Mucosa of gallbladder (tissue), 1 donor: ENCODE results near the gene DHCR24. TPM values are rescaled to one million over a fixed set of nuclear protein-coding genes. Genes with fewer than 3 reads are reported as not detected.

Experiments
- DNase-seq: peaks from one replicate; pipeline ENCODE4 v3.0.0-alpha.2; 2020; ENCODE audit warnings: low spot score
- total RNA-seq: library from RNA; stranded (reverse); gene quantifications from one replicate; pipeline ENCODE4 v1.2.1, GENCODE V29; 2021
- donor health status: DM: no; HTN: no; CAD: no.

Gene DHCR24
- total RNA-seq, 1 donor from 2014 or later = 463 TPM

DNA sequence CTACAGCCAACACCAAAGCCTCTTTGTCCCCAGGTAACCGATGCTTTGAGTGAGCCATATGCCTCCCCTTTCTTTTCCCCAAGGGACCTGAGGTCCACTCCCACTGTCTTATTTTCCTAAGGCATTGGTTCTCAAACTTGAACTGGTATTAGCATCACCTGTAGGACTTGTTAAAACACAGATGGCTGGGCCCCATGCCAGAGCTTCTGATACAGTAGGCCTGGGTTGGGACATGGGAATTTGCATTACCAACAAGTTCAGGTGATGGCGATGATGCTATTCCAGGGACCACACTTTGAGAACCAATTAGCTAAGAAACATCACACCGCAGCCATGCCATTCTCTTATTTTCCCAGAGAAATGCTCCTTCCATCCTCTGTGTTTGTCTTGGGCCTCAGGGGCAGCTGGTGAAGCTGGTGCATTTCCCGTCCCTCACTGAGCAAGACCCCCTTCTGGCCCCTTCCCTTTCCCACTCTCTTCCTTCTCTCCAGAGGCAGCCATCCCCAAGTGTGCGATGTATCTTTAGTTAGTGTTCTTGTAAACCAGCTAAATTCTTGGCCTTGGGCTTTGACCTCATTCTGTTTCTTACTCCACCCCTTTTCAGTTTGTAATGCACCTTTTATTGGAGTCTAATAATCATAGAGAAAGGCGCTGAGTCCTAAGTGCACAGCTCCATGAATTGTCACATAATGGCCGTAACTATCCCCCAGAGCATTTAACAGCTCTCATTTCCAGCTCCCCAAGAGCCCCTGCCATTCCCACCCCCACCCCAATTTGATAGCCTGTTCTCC, 71.7 kb downstream of the DHCR24 start:
- DNase-seq = no peak

DNA sequence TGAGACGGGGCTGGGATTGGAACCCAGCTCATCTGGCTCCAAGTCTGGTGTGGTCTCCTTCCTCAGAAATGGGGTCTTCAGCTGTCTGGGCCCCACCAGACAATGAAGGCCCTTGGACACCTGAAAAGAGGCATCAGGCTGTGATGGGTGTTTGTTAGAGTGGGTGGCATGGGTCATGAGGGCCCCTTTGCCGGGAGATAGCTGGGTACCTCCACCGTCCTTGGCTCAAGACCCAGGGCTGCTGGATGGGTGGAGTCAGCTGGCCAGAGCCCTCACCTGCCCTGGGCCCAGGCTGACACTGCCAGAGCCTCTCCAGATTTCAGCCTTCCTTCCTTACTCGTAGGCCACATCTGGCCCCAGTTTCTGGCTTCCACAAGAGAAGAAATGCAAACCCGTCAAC, 72.4 kb downstream of the DHCR24 start:
- no peak for DNase-seq

DNA sequence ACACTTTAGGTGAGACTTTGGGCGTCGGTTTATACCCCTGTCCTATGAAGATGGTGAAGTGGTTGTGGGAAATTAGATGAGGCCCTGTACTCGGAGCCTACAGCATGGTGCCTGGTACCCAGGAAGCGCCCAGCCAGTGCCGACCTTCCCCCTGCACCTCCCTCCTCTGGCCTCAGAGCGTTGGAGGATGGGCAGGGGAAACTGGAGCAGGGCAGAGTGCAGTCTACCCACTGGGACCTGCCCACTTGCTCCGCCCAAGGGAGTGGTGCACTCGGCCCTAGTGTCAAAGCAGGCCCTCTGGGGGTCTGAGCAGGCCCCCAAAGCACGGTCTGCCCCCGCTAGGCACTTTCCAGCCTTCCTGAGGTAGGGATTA, 72.9 kb downstream of the DHCR24 start:
- DNase-seq = no peak

DNA sequence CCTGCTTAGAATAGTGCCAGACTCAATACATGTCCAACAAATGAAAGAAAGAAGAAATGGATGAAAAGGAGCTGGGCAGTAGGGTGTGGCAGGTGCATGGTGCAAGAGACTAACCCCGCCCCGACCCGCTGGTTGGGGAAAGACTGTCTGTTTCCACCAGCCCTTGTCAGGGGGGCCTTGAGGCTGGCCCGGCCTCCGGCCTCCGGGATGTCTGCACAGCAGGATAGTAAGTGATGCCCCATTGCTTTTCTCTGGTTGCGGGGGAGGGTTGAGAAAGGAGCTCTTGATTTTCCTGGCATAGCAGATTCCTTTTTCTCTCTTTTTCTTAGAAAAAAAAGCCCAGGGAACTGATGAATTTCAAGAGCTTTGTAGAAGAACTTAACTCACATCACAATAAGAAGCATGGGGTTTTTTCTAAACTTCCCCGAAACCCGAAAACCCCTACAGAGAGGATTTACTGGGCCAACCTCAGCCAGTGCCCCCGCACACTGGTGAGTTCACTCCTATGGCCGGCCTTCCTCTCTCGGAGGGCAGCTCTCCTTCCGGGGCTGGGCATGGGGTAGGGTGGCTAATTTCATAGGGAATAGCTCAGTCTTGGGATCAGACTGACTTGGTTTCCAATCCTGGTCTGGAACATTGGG, 73.4 kb downstream of the DHCR24 start:
- no peak for DNase-seq

DNA sequence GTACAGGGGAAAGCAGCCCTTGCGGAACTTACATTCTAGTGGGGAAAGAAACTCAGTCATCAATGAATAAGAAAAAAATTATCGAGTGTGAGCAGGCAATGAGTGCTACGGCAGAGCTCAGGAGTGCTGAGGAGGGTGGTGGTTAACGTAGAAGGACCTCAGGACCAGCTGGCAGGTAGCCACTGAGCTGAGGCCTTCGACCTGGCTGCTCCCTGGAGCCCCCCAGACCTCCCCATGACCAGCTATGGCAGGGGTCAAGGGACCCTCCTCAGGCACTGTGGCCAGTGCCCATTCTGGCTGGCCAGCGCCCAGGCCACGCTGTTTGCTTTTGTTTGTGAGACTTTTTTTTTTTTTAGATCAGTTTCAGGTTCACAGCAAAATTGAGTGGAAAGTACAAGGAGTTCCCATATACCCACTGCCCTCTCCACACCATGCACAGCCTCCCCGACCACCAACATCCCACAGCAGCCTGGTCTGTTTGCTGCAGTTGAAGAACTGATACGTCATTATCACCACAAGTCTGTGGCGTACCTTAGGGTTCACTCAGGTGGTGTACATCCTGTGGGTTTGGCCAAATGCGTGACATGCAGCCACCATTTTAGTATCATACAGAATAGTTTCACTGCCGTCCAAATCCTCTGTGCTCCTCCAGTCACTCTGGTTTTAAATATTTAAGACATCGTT, 74.1 kb downstream of the DHCR24 start:
- DNase-seq = no peak

DNA sequence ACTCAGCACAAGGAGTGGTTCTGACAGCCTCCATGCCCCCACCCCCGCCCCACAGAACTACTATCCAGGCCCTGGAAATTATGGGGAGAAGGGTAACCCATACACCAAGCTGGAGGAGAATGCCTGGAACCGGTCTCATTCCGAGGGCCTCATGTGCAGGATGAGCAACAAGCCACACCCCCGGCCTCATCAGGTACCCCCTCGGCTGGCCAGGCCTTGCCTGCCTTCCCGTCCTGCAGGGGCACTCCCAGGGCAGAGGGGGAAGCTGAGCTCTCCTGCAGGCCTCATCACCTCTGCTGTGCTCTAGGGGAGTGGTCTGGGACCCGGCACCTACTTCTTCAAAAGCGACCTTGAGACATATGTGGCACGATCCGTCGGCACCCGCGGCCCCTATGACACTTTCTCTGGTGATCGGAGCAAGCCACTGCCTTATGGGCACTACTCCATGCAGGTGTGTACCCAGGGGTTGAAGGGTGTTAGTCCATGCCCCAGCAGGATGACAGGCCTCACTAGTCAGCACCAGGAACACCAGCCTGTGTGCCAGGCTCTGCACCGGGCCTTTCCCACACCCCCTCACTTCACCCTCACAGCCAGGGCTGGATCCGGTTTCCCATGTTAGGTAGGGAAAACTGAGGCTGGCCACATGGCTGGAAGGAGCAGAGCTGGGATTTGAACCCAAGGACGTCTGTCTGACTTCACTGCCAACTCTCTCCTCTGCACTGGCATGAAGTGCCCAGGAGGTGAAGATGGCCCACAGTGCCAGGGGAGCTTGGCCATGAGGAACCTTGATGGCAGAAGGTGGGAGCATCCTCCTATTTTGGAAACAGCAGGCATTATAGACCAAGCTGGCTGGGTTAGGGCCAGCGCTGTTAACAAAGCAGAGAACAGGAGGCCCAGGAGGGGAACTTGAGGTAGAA, 75.0 kb downstream of the DHCR24 start:
- no peak for DNase-seq

DNA sequence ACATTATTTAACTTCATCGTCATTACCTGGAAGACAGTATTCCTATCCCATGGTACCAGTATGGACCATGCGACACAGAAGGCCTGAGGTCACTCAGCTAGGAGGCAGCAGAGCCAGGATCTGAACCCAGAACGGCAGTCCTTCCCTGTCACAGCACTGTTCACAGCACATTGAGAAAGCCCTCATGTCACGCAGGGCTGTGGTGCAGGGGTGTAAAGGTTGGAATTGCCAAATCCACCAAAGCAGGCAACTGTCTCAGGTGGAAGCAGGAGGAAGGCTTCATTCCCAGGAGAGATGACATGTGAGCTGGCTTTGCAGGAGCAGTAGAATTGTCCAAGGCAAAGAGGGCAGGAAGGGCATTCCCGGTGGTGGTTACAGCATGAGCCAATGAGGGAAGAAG, 75.9 kb downstream of the DHCR24 start:
- DNase-seq = no peak

DNA sequence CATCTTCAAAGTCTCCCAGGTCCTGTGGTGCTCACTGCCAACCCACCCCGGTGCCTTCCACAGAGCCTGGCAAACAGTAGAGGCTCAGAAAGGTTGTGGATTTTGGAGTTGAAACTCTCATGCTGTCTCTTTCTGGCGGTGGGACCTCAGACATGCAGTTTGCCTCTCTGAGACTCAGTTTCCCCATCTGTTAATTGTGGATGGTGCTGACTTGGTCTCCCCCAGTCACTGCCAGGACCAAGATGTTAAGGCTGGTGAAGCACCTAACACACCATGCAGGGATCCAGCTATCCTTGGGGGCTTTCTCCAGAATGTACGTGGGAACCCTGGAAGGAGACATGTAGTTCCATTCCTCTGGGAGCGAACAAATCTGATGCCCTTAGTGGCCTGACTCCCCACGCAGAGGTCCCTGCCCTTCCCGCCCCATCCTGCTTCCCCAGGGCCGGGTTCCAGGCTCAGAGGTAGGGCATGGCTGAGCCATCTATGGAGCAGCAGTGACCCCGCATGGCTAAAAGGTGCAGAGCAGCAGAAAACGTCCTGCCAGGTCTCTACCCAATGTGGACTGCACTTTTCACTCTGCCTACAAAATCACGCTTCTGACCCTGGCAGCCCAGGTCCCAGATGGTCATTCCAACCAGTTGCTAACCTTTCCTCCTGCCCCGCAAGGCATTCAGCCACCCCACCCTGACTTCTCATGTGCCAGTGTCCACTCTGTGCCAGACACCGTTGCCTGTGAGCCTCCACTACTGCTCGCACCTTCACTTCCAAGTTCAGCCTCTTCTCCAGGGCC, 76.6 kb downstream of the DHCR24 start:
- peak; percentile 73 for DNase-seq

DNA sequence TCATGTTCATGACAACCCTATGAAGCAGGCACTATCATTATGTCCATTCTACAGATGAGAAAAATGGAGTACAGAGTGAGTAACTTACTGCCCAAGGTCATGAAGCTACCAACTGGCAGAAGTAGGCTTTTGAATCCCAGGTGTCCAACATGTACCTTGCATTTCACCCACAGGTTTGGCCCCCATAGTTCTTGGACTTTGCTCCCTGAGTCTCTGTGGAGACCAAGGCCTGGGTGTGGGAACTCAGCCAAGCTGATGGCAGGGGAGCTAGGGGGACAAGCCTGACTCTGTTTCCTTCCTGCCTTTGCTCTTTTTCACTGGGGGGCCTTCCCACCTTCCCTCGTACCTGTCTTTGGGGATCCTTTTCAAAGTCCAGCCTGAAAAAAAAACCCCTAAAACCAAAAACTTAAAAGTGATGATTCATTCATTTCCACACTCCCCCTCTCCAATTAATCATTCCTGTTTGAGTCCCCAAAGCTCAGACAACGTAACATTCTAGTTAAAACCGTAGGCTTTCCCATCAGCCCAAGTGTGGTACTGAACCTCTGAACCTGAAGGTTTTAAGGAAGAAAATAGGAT, 77.4 kb downstream of the DHCR24 start:
- DNase-seq = peak; percentile 54

DNA sequence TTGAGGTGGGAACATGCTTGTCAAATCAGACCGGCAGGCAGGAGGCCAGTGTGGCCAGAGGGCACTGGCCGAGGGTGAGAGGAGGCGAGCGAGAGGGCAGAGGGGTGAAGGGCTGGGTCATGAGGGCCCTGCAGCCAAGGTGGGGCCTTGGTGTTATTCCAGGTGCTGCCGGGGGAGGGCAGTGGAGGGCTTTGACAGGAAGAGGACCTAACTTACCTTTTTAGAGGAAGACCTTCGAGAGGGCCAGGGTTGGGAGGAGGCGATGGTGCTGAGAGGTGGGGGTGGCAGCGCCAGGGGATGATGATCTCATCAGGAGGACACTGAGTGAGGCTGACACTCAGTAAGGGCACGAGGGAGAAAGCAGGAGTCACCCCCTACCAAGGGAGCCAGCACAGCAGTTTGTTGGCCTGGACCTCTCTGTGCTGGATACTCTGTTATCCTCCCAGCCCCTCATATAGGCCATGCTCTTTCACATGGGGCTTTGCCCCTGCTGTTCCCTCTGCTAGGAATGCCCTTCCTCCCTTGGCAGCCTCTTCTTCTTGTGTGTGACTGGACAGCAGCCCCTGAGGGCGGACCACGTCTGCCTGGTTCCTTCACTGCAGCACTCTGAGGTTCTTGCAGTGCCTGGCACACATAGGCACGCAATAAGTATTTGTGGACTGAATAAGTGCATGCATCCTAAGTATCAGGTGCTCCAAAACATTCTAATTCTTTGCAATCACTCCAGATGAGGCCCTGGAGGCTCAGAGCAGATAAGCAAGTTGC, 78.4 kb downstream of the DHCR24 start:
- DNase-seq = no peak

DNA sequence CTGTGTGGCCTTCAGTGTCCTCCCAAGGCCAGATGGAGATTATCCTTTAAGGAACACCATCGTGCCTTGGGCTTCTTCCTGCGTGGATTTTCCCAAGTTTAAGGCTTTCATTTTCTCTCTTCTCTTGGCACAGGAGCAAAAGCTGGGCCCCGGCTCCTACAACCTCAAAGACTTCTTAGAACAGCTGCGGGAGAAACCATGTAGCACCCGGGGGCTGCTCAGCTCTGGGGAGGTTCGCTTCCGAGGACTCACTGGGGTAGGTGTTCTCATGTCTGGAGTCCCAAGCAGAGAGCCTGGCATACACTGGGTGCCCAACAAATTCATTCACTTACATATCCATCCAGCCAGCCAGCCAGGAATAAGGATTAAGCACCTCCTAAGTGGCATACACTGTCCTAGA, 79.2 kb downstream of the DHCR24 start:
- no peak for DNase-seq

DNA sequence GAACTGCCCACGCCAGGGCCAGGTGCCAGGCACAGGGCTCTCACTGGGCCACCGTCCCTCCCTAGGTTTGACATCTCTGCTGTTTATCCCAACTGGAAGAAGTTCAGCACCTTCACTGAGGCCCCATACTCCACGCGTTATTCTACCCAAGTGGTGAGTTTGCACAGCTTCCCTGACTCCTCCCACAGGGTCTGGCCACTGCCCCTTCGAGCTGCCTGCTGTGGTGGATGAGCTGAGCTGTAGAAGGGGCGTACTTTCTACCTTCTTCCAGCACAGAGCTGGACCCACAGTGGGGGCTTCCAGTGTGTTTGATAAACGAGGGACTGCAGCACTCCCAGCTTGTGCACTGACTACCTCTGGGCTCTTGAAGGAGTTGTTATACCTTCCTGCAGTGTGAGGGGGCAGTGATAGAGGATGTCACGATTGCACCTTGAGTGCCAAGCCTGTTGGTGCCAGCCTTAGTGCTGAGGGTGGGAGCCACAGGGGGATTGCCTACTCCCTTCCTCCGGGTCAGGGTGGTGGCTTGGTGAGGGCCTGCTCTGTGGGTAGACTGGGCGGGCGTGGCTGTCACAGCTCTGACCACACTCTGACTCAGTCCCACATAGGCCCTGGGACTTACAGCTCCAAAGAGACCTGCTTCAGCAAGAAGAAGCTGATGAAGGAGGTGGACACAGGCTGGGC, 79.9 kb downstream of the DHCR24 start:
- DNase-seq = no peak

DNA sequence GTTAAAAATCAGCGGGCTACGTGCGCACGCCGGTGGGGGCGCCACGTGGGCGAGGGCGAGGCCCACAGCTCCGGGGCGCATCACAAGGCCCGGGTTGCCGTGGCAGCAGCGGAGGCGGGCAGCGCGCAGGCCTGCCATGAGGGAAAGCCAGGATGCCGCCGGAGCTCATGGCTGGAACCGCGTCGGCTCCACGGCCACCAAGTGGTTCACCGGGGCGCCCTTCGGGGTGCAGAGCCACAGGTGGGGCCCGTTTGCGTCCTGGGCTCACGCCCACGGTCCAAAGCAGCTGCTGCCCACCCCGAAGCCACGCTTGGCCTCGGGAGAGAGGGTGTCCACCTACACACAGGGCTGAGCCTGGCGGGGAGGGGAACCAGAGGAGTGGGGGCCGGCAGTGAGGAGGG, 81.0 kb downstream of the DHCR24 start:
- no peak for DNase-seq

DNA sequence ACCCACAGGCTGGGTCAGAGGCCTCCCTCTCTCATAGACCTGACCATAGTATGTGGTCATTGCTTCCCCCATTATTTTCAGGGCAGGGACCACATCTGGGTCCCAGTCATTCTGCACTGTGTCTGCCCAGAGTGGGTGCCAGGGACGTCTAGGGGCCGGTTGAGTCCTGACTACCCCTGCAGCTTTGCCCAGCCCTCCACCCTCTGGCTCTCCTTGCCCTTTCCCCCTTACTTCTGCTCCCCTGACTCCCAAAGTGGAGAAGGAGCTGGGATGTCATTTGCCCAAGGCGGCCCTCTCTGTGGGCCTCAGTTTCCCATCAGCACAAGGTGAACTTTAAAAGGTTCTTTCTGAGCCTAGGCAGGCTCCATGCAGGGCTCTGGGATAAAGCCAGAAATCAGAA, 81.5 kb downstream of the DHCR24 start:
- no peak for DNase-seq

DNA sequence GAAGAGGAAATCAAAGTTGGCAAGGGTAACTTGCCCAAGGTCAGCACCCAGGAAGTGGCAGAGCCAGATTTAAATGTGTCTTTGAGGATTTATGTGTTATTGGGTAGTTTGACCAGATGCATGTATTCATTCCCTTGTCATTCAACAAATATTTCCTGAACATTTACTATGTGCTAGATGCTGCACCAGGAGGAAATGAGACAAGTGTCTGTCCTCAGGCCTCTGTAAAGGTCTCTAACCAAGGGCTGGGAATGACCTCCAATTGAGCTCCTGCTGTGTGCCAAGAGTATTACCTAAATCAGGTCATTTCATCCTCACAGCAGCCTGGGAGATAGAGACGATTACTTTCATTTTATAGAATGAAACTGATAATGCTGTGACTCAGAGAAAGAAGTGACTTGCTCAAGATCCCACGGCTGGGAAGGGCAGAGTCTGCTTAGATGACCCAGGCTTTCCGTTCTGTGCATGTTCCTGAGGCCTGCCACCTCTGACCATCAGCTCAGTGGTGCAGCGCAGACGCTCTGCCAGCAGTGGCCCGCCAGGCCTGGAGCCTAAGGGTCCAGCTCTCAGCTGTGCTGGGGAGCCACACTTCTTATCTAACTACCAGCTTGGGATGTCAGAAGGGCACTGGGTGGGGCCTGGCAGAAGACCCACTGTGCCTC, 82.4 kb downstream of the DHCR24 start:
- no peak for DNase-seq

DNA sequence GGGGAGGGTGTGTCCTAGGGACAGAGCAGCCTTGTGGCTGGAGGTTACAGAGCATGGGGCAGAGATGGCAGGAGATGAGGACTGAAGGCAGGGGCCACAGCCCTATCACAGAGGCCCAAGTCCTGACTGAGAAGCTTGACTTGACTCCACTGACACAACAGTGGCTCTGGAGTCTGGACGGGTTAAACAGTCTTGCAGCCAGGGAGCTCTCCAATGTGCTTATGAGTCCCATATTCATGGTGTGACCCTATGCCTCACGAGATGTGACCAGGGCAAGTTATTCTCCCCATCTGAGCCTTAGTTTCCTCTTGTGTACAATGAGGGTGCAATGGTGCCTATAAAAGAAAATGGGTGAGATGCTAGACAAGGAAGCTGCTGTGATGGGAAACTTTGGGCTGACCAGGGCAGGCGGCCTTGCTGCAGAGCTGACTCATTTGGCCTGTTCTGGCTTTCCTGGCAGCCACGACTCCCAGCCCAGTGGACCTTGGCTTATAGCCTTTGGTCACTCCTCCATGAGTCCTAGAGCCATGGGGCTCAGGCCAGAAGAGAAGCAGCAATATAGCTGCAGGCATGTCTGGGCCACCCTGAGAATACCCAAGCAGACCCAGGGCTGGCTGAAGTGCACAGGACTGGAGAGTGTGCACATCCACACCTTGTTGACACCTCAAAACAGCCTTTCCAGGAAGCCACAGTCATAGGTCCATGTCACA, 83.1 kb downstream of the DHCR24 start:
- DNase-seq = no peak

DNA sequence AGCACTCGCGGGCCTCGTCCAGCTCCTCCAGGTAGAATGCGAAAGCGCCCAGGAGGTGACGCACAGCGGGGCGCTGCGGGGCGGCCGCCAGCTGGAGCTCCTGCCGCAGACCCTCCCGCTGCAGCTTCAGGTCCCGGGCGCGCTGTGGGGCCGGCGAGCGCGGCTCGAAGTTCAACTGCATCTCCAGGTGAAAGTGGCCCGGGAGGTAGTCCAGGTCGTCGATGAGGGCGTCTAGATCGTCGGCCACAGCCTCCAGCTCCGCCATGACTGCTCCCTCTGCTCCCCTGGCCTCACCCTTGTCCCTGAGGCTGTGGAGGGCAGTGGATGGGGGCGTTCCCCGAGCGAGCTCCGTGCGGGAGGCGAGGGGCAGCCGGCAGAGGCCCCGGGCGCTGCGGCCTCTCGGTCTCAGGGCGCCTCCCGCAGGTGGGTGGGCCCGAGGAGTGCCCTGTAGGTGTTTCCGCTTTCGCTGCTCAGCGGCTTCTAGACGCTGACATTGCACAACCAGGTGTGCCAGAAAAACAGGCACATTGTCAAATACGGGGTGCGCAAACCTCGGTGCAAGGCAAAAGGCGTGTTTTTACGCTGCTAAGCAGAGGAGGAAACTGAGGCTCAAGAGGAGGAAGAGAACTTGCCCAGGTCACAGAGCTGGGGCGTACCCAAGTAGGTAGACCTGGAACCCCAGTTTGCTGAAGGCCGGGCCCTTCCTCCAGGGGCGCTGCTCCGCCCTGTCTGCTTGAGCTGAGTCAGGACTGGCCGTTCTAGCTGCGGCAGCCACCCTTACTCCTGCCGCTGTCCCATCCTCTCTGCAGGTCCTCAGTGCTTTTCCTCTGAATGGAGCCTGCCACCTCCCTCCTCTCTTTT, 85.9 kb downstream of the DHCR24 start, which contains the start of gene TTC22:
Gene TTC22 (minus strand): TSS at position 425 of the 861 bp plus-strand sequence. CDS start 160 bp downstream, at position 265.
- peak; percentile 69 for DNase-seq
